Glutamatergic neuron (in vitro differentiated cells): Measurements from ENCODE around the gene TMEM132E. TPM values are rescaled to one million over a fixed set of nuclear protein-coding genes. Genes with fewer than 3 reads are reported as not detected.
A peak's percentile ranks its signal among the peaks of the same experiment; 100 is the strongest.

Experiments used
- DNase-seq: peaks from one replicate; pipeline ENCODE4 v3.0.0; 2022
- H3K27ac Mint-ChIP-seq: one replicate; pipeline ENCODE4 v1.8.0; 2020; ENCODE audit warnings: mild to moderate bottlenecking, mixed read lengths, inconsistent platforms; ENCODE audit not compliant: unreplicated experiment
- H3K27me3 Mint-ChIP-seq: one replicate; pipeline ENCODE4 v1.8.0; 2020; ENCODE audit warnings: mild to moderate bottlenecking, moderate library complexity, mixed read lengths, inconsistent platforms; ENCODE audit not compliant: unreplicated experiment
- H3K36me3 Mint-ChIP-seq: one replicate; pipeline ENCODE4 v1.8.0; 2020; ENCODE audit warnings: mild to moderate bottlenecking, mixed read lengths, inconsistent platforms; ENCODE audit not compliant: unreplicated experiment
- H3K4me1 Mint-ChIP-seq: one replicate; pipeline ENCODE4 v1.8.0; 2020; ENCODE audit warnings: mild to moderate bottlenecking, low read depth, mixed read lengths, inconsistent platforms; ENCODE audit not compliant: unreplicated experiment
- H3K4me3 Mint-ChIP-seq: one replicate; pipeline ENCODE4 v1.8.0; 2020; ENCODE audit warnings: mild to moderate bottlenecking, mixed read lengths, inconsistent platforms; ENCODE audit not compliant: unreplicated experiment
- H3K9me3 Mint-ChIP-seq: one replicate; pipeline ENCODE4 v1.8.0; 2020; ENCODE audit warnings: mild to moderate bottlenecking, moderate library complexity, mixed read lengths, inconsistent platforms; ENCODE audit not compliant: unreplicated experiment
- total RNA-seq: library from RNA; stranded (reverse); fragmentation: NEBNext Ultra II Directional; extraction: Animal tissue kit (Norgen Biotek cat#: 25700); gene quantifications from one replicate; pipeline ENCODE4 v1.2.1, GENCODE V29; 2021; ENCODE audit not compliant: unreplicated experiment
- TF ChIP-seq, protein P1 (sequence below): fragments of 200-600 bp; sonication (generic); IDR thresholded peaks from one replicate; pipeline ENCODE4 v1.5.0; 2021; ENCODE audit not compliant: partially characterized antibody, unreplicated experiment

The TMEM132E gene
- total RNA-seq, 1 donor from 2014 or later, result 93.6 TPM

DNA sequence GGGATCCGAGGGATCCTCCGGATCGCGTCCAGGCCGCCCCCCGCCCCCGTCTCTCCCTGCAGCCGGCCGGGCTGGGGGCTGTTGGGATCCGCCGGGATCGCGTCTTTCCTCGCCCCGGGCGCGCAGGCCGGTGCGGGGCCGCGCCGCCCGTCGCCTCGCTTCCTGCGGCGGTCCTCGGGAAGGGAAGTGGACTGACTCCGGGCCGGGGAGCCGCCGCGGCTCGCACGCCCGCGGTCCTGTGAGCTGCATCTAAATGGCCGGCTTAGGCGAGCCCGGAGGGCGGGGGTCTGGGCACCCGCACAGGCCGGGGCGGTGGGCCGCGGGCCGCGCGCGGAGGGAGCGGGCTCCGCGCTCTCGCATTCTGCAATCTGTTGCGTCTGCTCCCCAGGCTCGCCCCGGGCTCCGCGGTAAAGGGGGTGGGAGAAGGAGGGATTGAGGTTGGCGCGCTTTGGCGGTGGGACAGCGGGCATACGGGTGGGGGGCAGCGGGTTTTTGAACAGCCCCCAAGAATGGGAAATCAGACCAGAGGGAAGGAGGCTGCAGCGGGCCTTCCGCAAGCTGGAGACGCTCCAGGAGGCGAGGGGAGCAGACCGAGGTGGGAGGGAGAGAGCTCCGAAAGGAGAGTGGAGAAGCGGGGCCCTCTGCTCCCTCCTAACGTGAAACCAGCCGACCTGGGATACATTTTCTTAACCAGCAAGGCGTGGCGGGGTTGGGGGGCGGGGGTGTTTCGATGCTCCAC is 2.2 kb downstream of the TMEM132E start:
- DNase-seq, result peak; percentile 55
- peaks cover 46% of the 10 kb centered on the region for H3K4me1 Mint-ChIP-seq
- H3K27ac Mint-ChIP-seq, result no peak overlapping the region
- TF ChIP-seq, protein P1, sequence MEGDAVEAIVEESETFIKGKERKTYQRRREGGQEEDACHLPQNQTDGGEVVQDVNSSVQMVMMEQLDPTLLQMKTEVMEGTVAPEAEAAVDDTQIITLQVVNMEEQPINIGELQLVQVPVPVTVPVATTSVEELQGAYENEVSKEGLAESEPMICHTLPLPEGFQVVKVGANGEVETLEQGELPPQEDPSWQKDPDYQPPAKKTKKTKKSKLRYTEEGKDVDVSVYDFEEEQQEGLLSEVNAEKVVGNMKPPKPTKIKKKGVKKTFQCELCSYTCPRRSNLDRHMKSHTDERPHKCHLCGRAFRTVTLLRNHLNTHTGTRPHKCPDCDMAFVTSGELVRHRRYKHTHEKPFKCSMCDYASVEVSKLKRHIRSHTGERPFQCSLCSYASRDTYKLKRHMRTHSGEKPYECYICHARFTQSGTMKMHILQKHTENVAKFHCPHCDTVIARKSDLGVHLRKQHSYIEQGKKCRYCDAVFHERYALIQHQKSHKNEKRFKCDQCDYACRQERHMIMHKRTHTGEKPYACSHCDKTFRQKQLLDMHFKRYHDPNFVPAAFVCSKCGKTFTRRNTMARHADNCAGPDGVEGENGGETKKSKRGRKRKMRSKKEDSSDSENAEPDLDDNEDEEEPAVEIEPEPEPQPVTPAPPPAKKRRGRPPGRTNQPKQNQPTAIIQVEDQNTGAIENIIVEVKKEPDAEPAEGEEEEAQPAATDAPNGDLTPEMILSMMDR, result no peak
- H3K27me3 Mint-ChIP-seq, result peaks cover 29% of the 10 kb centered on the region
- H3K9me3 Mint-ChIP-seq, result peaks cover 7% of the 10 kb centered on the region
- peak overlapping the region; percentile 88 for H3K4me3 Mint-ChIP-seq
- no peaks in the 10 kb centered on the region for H3K36me3 Mint-ChIP-seq

DNA sequence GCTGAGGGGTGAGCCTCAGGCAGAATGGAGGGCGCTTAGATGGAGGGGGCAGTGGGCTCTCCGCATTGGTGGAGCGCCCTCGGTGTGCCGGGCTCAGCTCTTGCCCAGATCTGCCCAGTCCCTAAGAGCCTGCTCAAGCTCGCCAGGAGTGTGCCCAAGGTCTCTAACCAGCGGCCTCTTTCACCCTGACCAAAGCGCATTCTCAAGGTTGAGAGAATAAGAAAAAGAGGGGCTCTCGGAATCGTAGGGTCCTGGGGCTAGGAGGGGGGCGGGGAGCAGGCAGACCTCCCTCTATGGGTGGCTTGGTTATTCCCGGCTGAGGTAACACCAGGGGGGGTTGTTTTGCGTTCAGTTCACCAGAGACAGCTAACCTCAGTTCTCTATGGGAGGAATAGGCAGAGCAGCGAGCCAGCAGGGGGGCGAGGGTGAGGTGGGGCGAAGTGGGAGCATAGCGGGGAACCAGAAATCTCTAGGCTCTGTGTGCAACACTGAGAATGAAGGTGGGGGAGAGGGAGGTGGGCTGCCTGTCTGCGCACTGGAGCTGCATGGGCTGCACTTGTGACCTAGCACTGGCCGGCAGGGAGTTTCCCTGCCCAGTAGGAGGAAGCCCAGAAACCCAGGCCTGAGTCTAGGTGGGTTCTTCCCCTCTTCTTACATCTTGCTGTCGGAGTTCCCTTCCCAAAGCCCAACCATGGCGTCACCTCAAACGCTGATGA is 3.0 kb downstream of the TMEM132E start:
- peaks cover 5% of the 10 kb centered on the region for H3K9me3 Mint-ChIP-seq
- H3K4me3 Mint-ChIP-seq, result peak overlapping the region; percentile 88
- peaks cover 49% of the 10 kb centered on the region for H3K4me1 Mint-ChIP-seq
- DNase-seq, result peak; percentile 46
- peaks cover 29% of the 10 kb centered on the region for H3K27me3 Mint-ChIP-seq
- H3K27ac Mint-ChIP-seq, result peak overlapping the region; percentile 33
- H3K36me3 Mint-ChIP-seq, result no peaks in the 10 kb centered on the region
- TF ChIP-seq, protein P1, result no peak

DNA sequence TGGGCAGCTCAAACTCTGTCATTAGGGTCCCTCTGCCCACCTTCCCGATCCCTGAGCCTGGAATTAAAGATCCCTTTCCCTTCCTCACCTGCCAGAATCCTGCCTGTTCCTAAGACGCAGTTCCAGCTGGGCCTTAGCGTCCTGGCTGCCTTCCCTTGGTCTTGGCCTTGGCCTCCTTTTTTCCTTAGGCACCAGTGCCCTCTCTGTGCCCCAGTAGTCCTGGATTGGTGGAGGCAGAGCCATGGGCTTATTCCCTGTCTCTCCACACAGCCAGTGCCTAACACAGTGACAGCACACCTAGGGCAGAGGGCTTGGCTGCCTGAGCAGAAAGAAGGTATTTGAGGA is 3.5 kb downstream of the TMEM132E start:
- peak overlapping the region; percentile 88 for H3K4me3 Mint-ChIP-seq
- TF ChIP-seq, protein P1, result no peak
- DNase-seq, result no peak
- H3K4me1 Mint-ChIP-seq, result peaks cover 52% of the 10 kb centered on the region
- no peaks in the 10 kb centered on the region for H3K36me3 Mint-ChIP-seq
- peaks cover 5% of the 10 kb centered on the region for H3K9me3 Mint-ChIP-seq
- peak overlapping the region; percentile 35 for H3K27ac Mint-ChIP-seq
- peaks cover 29% of the 10 kb centered on the region for H3K27me3 Mint-ChIP-seq

DNA sequence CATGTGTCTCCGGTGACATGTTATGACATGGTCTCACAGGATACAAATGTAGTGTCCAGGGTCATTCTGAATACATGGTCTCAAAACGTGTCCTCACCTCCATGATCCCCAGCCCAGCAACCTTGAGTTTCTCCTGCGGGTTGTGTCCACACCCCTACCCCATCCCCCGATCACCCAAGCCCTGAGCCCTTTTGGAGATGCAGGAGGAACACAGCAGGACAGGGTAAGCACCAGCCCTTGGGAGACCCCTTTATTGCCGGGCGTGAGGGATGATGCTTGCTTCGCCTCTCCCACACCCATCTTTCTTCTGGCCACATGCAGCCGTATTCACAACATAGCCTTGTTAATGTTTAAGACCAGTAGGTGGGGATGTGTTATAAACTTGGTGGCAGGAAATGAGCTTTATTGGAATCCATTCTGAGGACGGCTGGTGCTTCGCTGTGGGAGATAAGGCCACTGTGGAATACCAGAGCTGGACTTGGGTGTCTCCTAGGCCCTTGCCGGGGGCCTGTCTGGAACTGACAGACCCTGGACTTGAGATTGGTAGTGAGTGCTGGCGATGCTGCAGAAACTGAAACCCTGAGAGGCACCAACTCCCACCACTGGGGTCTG is 5.5 kb downstream of the TMEM132E start:
- Mint-ChIP-seq H3K4me3 (peak overlapping the region; percentile 88), H3K9me3 (peaks cover 4% of the 10 kb centered on the region), H3K36me3 (no peaks in the 10 kb centered on the region), H3K27me3 (peaks cover 27% of the 10 kb centered on the region), H3K27ac (no peak overlapping the region), H3K4me1 (peaks cover 51% of the 10 kb centered on the region)
- TF ChIP-seq, protein P1, result no peak
- DNase-seq, result peak; percentile 12

DNA sequence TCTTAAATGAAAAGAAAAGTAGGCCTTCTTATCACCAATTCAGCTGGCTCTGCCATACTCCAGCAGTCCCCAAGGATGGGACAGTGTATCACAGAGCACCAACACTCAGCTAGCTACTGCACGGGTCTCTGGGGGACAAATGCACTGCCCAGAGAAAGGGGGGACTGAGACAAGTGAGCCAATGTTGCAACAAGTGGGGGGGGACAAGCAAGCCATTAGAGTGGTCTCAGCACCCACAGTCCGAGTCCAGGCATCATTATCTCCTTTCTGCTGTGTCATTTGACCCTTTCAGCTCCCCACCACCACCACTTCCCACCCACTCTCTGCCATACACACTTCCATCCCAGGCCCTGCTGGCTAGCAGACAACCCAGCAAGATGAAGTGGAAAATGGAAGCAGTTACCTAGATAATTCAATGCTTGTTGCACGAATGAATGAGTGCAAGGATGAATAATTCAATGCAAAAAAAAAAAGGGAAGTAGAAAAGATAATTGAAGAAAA is 7.0 kb downstream of the TMEM132E start:
- Mint-ChIP-seq H3K9me3 (peaks cover 1% of the 10 kb centered on the region), H3K4me1 (peaks cover 60% of the 10 kb centered on the region), H3K36me3 (no peaks in the 10 kb centered on the region), H3K27ac (no peak overlapping the region), H3K27me3 (peaks cover 25% of the 10 kb centered on the region), H3K4me3 (peak overlapping the region; percentile 84)
- DNase-seq, result no peak
- TF ChIP-seq, protein P1, result no peak
